Esophagus squamous epithelium (tissue), 4 donors: Measurements from ENCODE around the gene DENND1A.

ENCODE experiments used
- CTCF ChIP-seq, 6 experiments: fragments of 450-650 bp in 4 of 6; fragments of 200-600 bp in 2 of 6; sonication (generic) in 2 of 6; IDR thresholded peaks; one replicate each; pipeline ENCODE4 v1.5.1; 2016 to 2019; ENCODE audit warnings: antibody characterized with exemption in 6 of 6, mild to moderate bottlenecking in 4 of 6, moderate library complexity in 4 of 6
- POLR2A ChIP-seq, 4 donors: fragments of 450-650 bp; IDR thresholded peaks; one replicate each; pipeline ENCODE4 v1.6.1; 2017; ENCODE audit warnings: antibody characterized with exemption in 4 of 4, mild to moderate bottlenecking in 4 of 4, moderate library complexity in 3 of 4

GRCh38 chr9:123761905-123762605 lies 167.9 kb downstream of the DENND1A start:
- TF ChIP-seq POLR2A (IDR thresholded peaks at IDR 0.05) (no peak), CTCF (IDR thresholded peaks at IDR 0.05) (no peak)
